Stimulated activated CD4-positive, alpha-beta T cell treated with anti-CD3 and anti-CD28 coated beads, TNF-alpha, amount 100 ng/mL, for 1 hour (primary cell): Measurements from ENCODE around the gene UPF3A.
"Not testable (repeated sequence)": the region's sequence is repeated elsewhere in the genome, so short reads cannot be mapped to it uniquely, and the experiment has no call there.

Source experiments
- DNase-seq, 3 donors: peaks; one replicate each; pipeline ENCODE4 v3.0.0-alpha.2; 2020; ENCODE audit warnings: low read depth in 3 of 3, low spot score in 1 of 3

The UPF3A gene, protein sequence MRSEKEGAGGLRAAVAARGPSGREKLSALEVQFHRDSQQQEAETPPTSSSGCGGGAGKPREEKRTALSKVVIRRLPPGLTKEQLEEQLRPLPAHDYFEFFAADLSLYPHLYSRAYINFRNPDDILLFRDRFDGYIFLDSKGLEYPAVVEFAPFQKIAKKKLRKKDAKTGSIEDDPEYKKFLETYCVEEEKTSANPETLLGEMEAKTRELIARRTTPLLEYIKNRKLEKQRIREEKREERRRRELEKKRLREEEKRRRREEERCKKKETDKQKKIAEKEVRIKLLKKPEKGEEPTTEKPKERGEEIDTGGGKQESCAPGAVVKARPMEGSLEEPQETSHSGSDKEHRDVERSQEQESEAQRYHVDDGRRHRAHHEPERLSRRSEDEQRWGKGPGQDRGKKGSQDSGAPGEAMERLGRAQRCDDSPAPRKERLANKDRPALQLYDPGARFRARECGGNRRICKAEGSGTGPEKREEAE

DNA sequence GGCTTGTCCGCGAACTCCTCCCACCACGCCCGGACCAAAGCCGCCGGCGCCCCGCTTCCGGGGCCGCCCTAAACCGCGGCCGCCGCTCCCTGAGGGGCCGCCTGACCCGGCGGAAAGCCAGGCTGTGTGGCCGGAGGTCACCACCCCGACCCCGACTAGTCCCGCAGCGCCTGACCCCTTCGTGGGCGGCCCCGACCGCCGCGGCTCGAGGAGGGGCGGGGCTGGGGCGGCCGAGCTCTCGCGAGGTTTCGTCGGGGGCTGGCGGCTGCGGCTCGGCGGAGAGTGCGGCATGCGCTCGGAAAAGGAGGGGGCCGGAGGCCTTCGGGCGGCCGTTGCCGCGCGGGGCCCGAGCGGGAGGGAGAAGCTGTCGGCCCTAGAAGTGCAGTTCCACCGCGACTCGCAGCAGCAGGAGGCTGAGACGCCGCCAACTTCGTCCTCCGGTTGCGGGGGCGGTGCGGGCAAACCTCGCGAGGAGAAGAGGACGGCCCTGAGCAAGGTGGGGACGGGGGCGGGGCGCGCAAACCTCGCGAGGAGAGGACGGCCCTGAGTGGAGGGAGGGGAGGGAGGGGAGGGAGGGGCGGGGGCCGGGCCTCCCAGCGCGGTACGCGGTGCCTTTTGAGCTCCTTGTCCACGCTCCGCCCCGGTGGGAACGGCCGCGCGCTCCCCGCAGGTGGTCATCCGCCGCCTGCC is at the start of gene UPF3A:
UPF3A (plus strand) TSS at position 251 of the 690 bp plus-strand sequence; CDS start at position 290, 39 bp downstream.
- DNase-seq = peak; percentile 70 to 77 (median 76)

GRCh38 chr13:114231886-114232285 is 49.5 kb upstream of the UPF3A start:
- no peak for DNase-seq

- DNase-seq = no peak
Observed at GRCh38 chr13:114234266-114234644, 47.1 kb upstream of the UPF3A start.

- DNase-seq = peak; percentile 47 to 86 (median 74)
Observed at GRCh38 chr13:114234645-114235421, 46.6 kb upstream of the UPF3A start, which contains the start of gene CDC16. CDC16 (plus strand) TSS chr13:114234897; CDS start chr13:114235085, 188 bp downstream.

- no peak for DNase-seq
Observed at GRCh38 chr13:114235697-114236096, 45.7 kb upstream of the UPF3A start.

- no peak for DNase-seq
Observed at GRCh38 chr13:114236227-114236626, 45.2 kb upstream of the UPF3A start.

- DNase-seq = no peak
Observed at GRCh38 chr13:114237415-114238112, 43.8 kb upstream of the UPF3A start.

DNA sequence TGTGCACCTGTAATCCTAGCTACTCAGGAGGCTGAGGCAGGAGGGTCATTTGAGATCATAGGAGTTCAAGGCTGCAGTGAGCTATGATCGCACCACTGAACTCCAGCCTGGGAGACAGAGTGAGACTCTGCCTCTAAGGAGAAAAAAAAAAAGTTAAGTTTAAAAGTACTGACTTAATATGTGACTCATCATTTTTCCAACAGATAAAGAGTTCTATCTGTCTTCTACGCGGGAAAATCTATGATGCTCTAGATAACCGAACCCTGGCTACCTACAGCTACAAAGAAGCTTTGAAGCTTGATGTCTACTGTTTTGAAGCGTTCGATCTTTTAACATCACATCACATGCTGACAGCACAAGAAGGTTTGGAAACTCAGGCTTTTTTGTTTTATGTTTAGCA is 39.5 kb upstream of the UPF3A start:
- no peak for DNase-seq

GRCh38 chr13:114243971-114244370 is 37.4 kb upstream of the UPF3A start:
- no peak for DNase-seq

- DNase-seq = no peak
Observed at GRCh38 chr13:114244637-114245036, 36.8 kb upstream of the UPF3A start.

GRCh38 chr13:114248011-114248410 is 33.4 kb upstream of the UPF3A start:
- DNase-seq = no peak

- DNase-seq = no peak
Observed at GRCh38 chr13:114249077-114249476, 32.3 kb upstream of the UPF3A start.

GRCh38 chr13:114251639-114252440 is 29.6 kb upstream of the UPF3A start:
- DNase-seq = not testable (repeated sequence)

DNA sequence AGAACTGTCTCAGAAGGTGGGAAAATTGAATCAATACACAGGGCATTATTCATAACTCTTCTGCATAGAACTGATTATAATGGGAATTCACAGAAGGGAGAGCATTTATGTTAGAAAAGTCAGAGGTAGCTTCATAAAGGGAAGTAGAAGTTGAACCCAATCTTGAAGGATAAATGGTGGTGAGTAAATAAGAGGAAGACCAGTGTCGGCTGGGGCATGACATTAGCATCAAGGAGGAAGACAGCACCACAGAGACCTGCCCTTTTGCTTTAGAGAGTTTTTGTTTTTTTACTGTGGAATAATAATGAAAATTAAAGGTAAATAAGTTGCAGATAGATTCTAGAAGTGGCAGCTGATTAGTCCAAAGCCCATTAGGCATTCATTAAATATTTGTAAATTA is 24.9 kb upstream of the UPF3A start:
- no peak for DNase-seq

DNA sequence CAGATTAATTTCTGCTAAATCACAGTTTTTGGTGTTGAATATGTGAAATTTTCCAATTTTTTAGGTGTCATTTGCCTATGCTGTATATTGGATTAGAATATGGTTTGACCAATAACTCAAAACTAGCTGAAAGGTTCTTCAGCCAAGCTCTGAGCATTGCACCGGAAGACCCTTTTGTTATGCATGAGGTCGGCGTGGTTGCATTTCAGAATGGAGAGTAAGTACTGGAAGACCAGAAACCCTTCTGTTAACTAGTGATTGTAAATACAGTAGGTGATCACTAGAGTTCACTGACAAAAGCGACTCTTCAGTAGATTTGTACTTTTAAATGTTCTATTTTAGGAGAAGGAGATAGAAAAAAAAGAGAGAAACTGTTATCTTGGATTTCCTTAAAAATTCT is 24.4 kb upstream of the UPF3A start:
- no peak for DNase-seq

DNA sequence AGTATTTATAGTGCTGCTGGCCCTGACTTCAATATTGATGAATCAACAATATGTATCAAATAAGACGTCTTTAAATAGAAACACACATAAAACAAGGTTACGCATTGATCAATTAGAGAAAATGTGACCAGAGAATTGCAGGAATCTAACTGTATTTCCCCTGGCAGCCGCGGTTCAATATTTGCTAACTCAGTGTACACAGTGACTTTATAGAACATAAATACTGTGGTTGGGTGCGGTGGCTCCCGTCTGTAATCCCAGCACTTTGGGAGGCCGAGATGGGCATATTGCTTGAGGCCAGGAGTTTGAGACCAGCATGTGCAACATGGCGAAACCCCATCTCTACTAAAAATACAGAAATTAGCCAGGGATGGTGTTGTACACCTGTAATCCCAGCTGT is 22.8 kb upstream of the UPF3A start:
- DNase-seq = no peak

- DNase-seq = no peak
Observed at GRCh38 chr13:114259374-114259773, 22.0 kb upstream of the UPF3A start.

DNA sequence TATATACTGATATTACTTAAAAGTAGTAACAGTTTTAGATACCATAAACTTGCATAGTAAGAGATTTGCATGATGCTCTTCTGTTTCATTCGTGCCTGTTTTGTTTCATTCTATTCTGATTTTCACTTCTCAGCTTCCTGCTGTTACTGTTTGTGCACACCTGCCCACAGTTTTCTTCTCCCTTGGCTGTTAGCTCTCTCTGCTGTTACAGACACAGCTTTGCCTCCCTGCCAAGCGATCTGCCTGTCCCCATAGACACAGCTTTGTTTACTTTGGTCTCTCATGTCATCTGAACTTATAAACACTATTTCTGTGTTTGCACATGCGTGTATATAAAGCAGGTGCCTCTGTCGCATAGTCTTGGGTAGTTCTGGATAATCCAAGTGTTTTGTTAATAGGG is 21.4 kb upstream of the UPF3A start:
- no peak for DNase-seq

DNA sequence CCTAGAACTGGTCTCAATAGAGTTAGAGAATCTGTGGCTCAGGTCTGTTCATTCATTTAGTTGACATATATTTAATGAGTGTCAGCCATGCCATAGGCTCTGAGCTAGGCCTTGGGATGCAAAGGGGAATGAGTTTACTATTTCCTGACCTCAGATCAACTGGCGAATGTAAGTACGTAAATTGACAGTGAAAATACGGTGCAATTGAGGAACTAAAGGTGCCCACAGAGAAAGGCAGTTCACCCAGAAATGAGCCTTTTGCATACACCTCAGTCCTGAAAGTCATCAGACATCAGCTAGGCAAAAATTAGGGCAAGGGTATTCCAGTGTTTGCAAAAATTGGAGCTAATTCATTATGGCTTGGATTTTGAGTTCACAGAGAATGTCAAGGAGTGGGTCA is 20.6 kb upstream of the UPF3A start:
- DNase-seq = no peak

GRCh38 chr13:114261328-114261965 is 20.0 kb upstream of the UPF3A start:
- DNase-seq = no peak
